HG03196 (cell line): ENCODE data around the gene ITSN2.

Experiments used
- ATAC-seq: cut with Tn5 transposase; IDR thresholded peaks from one replicate; pipeline ENCODE4 v1.9.1; 2021; ENCODE audit not compliant: unreplicated experiment

The ITSN2 gene

GRCh38 chr2:24336811-24337210 lies 23.5 kb downstream of the ITSN2 start:
- no peak for ATAC-seq

- ATAC-seq = no peak
Observed at GRCh38 chr2:24334245-24334633, 26.1 kb downstream of the ITSN2 start.

DNA sequence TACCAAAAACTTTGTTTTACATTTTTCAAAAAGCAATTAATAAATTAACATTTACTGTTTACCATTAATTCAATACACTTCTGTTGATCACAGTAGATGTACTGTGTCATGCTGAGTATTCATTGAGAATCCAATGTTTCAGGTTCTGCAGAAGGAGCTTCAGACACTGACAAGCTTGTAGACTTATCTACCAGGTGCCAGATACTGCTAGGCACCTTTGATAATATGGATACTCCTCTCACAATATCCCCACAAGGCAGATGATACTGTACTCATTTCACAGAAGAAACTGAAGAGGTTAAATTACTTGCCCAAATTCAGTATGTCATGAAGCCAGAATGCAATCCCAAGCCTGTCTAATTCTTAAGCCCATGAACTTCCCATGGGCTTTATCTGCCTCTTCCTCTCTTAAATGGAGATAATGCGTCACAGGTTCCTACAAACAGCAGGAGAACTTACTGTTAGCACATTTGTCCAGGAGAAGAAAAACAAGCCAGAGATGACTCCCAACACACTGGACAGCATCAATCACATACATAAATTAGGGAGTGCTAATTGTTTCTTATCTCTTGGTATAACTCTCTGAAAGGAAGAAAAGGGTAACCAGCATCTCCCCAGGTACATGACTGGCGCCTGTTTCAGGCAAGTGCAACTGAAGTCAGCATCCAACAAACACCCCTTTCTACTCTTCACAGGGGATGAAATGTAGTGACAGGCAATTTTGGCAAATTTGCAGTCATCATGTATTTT lies 27.4 kb downstream of the ITSN2 start:
- no peak for ATAC-seq

DNA sequence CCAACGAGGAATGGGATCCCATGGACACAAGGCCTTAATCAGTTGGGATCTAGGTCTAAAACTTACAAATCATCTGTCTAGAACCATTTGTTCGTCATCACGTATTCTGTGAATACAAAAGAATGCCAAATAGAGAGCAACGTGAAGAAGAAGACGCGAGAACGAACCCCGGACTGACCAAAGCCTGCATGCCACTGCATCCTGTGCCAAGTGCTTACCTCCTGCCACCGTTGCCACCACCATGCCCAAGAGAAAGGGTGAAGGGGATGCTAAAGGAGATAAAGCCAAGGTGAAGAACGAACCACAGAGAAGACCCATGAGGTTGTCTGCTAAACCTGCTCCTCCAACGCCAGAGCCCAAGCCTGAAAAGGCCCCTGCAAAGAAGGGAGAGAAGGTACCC lies 30.2 kb downstream of the ITSN2 start:
- ATAC-seq = no peak

DNA sequence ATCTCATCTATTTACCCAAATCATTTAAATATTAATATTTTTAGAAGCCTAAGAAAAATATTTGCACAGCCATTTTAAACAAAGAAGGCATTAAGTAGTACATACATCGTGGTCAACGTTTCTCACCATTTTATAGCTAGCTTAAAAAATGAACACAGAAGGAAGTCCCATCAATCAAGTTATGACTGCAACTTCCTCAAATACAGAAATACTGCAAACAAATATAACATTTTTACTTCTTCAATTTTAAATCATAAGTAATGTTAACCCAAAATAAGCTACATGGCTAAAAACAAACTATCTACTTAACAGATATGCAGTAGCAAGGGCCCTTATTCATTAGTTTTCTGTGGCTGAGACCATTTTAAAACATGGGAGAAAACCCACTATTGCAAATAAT lies 30.6 kb downstream of the ITSN2 start:
- no peak for ATAC-seq

GRCh38 chr2:24328010-24328409 lies 32.3 kb downstream of the ITSN2 start:
- no peak for ATAC-seq

- ATAC-seq = no peak
Observed at GRCh38 chr2:24317491-24317920, 42.8 kb downstream of the ITSN2 start.

DNA sequence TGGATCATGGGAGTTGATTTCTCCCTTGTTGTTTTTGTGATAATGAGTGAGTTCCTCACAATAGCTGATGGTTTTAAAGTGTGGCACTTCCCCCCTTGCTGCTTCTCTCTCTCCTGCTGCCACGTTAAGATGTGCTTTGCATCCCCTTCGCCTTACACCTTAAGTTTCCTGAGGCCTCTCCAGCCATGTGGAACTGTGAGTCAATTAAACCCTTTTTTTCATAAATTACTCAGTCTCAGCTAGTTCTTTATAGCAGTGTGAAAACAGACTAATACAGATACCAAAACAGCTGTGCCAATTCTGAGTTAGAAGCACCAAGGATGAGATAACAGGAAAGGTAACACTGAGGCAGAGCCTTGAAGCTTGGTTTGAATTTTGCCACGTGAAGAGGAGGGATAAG lies 44.7 kb downstream of the ITSN2 start:
- ATAC-seq = peak; percentile 63

GRCh38 chr2:24313744-24314632 lies 46.3 kb downstream of the ITSN2 start:
- no peak for ATAC-seq

- no peak for ATAC-seq
Observed at GRCh38 chr2:24307961-24308360, 52.4 kb downstream of the ITSN2 start.

GRCh38 chr2:24304631-24305030 lies 55.7 kb downstream of the ITSN2 start:
- ATAC-seq = no peak

GRCh38 chr2:24304098-24304497 lies 56.2 kb downstream of the ITSN2 start:
- no peak for ATAC-seq

DNA sequence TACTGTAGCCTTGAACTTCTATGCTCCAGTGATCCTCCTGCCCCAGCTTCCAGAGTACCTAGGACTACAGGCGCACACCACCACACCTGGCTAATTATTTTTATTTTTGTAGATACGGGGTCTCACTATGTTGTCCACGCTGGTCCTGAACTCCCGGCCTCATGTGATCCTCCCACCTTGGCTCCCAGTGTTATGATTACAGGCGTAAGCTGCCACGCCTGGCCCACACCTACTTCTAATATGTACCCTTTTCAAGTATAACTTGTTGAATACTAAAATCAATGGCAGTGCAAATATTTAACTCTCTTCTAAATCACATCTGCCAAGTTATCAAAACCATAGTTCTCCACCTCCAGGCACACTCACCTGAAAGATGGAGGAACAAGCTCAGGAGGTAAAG lies 58.7 kb downstream of the ITSN2 start:
- no peak for ATAC-seq

- no peak for ATAC-seq
Observed at GRCh38 chr2:24297663-24298062, 62.7 kb downstream of the ITSN2 start.

GRCh38 chr2:24287171-24287570 lies 73.2 kb downstream of the ITSN2 start:
- no peak for ATAC-seq

GRCh38 chr2:24285484-24286152 lies 74.7 kb downstream of the ITSN2 start:
- no peak for ATAC-seq

DNA sequence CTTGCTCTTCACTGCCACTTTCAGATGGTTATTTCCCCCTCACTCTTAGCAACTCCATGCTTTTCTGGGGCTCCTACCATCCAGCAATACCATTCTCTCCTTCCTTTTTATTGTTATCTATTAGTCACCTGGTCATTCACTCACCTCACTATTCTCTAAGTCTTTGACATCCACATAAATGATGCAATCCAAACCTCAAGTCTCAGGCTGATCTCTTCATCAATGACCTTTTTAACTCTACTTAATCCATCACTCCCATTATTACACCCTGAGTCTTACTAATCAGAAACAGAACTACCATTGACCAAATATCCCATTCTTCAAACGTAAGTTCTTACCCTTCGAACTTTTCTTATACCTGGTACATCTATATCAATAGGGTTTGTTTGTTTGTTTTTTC lies 79.7 kb downstream of the ITSN2 start:
- no peak for ATAC-seq

- ATAC-seq = no peak
Observed at GRCh38 chr2:24280161-24280560, 80.2 kb downstream of the ITSN2 start.

- ATAC-seq = no peak
Observed at GRCh38 chr2:24276349-24276899, 83.9 kb downstream of the ITSN2 start.

DNA sequence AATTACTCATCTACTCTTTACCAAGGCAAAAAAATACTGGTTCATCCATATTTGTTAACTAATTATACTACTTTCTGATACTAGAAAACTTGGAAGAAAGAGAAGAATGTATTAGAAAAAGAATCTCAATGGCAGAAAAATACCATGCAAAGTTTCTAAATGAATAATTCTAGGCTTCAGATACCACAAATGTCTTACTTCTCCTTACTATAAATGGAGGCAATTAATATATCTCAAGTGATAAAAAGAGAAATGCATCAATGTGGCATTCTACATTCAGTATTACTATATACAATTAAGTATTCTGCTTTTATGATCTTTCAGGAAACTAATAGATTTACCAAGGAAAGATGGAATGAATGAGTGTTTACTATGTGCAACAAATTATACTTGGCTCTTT lies 85.5 kb downstream of the ITSN2 start:
- no peak for ATAC-seq

GRCh38 chr2:24273598-24273997 lies 86.7 kb downstream of the ITSN2 start:
- ATAC-seq = no peak
